Left ventricle myocardium inferior (tissue), 1 donor: Measurements from ENCODE around the gene ADGRG1. TPM values are rescaled to one million over a fixed set of nuclear protein-coding genes. Genes with fewer than 3 reads are reported as not detected.

Source experiments
- DNase-seq: peaks from one replicate; pipeline ENCODE4 v3.0.0-alpha.2; 2020
- H3K27ac ChIP-seq: fragments of 200-600 bp; replicated peaks from 2 replicates; pipeline ENCODE4 v1.8.0; 2021
- H3K27me3 ChIP-seq: fragments of 200-600 bp; 2 replicates; pipeline ENCODE4 v1.8.0; 2021; ENCODE audit warnings: low read depth
- H3K36me3 ChIP-seq: fragments of 200-600 bp; 2 replicates; pipeline ENCODE4 v1.8.0; 2021
- H3K4me1 ChIP-seq: fragments of 200-600 bp; 2 replicates; pipeline ENCODE4 v1.8.0; 2021
- H3K4me3 ChIP-seq: fragments of 200-600 bp; 2 replicates; pipeline ENCODE4 v1.8.0; 2021; ENCODE audit warnings: mild to moderate bottlenecking, moderate library complexity
- H3K9me3 ChIP-seq: fragments of 200-600 bp; replicated peaks from 2 replicates; pipeline ENCODE4 v1.8.0; 2021
- CTCF ChIP-seq: fragments of 200-600 bp; IDR thresholded peaks from 2 replicates; pipeline ENCODE4 v1.8.0; 2021; ENCODE audit warnings: antibody characterized with exemption, mild to moderate bottlenecking, borderline replicate concordance
- intact Hi-C: fragments of 100-400 bp; cut with micrococcal nuclease; formaldehyde crosslinking; loops from one replicate; pipeline ENCODE4 v1.11.0; 2022
- total RNA-seq: library from RNA; stranded (reverse); fragmentation: NEBNext Ultra II Directional; extraction: Animal tissue kit (Norgen Biotek cat#: 25700); gene quantifications from one replicate; pipeline ENCODE4 v1.2.1, GENCODE V29; 2021
- donor health status: DM: no; HTN: yes; CAD: no; lungs with severe emphysema.

The ADGRG1 gene
- total RNA-seq, 1 donor from 2014 or later, result 21.3 TPM

GRCh38 chr16:57630931-57631845 lies 2.8 kb downstream of the ADGRG1 start:
- H3K27ac ChIP-seq, result peak overlapping the region; percentile 93
- H3K27me3 ChIP-seq, result peaks cover 24% of the 10 kb centered on the region
- TF ChIP-seq CTCF, result no peak
- DNase-seq, result no peak
- H3K36me3 ChIP-seq, result no peaks in the 10 kb centered on the region
- peak overlapping the region; percentile 70 for H3K4me3 ChIP-seq
- intact Hi-C loops, result no loop called here
- H3K9me3 ChIP-seq, result no peaks in the 10 kb centered on the region
- H3K4me1 ChIP-seq, result peaks cover 72% of the 10 kb centered on the region

- H3K4me3 ChIP-seq, result peak overlapping the region; percentile 70
- H3K4me1 ChIP-seq, result peaks cover 83% of the 10 kb centered on the region
Observed at GRCh38 chr16:57632568-57632967, 4.1 kb downstream of the ADGRG1 start.

GRCh38 chr16:57633383-57634064 lies 5.1 kb downstream of the ADGRG1 start:
- intact Hi-C loops, result no loop called here

More at GRCh38 chr16:57632568-57632967, 4.1 kb downstream of the ADGRG1 start:
- Histone ChIP-seq H3K36me3 (no peaks in the 10 kb centered on the region), H3K27me3 (peaks cover 24% of the 10 kb centered on the region), H3K27ac (peak overlapping the region; percentile 93), H3K9me3 (no peaks in the 10 kb centered on the region)
- no peak for TF ChIP-seq CTCF
- intact Hi-C loops, result no loop called here
- peak; percentile 41 for DNase-seq

GRCh38 chr16:57634171-57634570 lies 5.7 kb downstream of the ADGRG1 start:
- Histone ChIP-seq H3K36me3 (no peaks in the 10 kb centered on the region), H3K27ac (peak overlapping the region; percentile 93), H3K27me3 (peaks cover 11% of the 10 kb centered on the region), H3K9me3 (no peaks in the 10 kb centered on the region), H3K4me3 (no peak overlapping the region), H3K4me1 (peaks cover 87% of the 10 kb centered on the region)
- no peak for TF ChIP-seq CTCF
- intact Hi-C loops, result no loop called here
- DNase-seq, result no peak

More at GRCh38 chr16:57633383-57634064, 5.1 kb downstream of the ADGRG1 start:
- peaks cover 15% of the 10 kb centered on the region for H3K27me3 ChIP-seq
- no peak for TF ChIP-seq CTCF
- no peak for DNase-seq
- H3K27ac ChIP-seq, result peak overlapping the region; percentile 93
- peak overlapping the region; percentile 70 for H3K4me3 ChIP-seq
- H3K4me1 ChIP-seq, result peaks cover 83% of the 10 kb centered on the region
- H3K36me3 ChIP-seq, result no peaks in the 10 kb centered on the region
- no peaks in the 10 kb centered on the region for H3K9me3 ChIP-seq

GRCh38 chr16:57635266-57636097 lies 7.1 kb downstream of the ADGRG1 start:
- DNase-seq, result no peak
- Histone ChIP-seq H3K9me3 (no peaks in the 10 kb centered on the region), H3K4me1 (peaks cover 94% of the 10 kb centered on the region), H3K27ac (peak overlapping the region; percentile 93), H3K4me3 (peak overlapping the region; percentile 17), H3K36me3 (no peaks in the 10 kb centered on the region), H3K27me3 (peaks cover 9% of the 10 kb centered on the region)
- intact Hi-C loops, result no loop called here
- TF ChIP-seq CTCF, result no peak
